HG02642 (cell line): ENCODE results near the gene PRDX1.
"Not testable (repeated sequence)": the region's sequence is repeated elsewhere in the genome, so short reads cannot be mapped to it uniquely, and the experiment has no call there.

Experiments
- ATAC-seq: cut with Tn5 transposase; IDR thresholded peaks from one replicate; pipeline ENCODE4 v1.9.1; 2021; ENCODE audit warnings: mild to moderate bottlenecking; ENCODE audit not compliant: unreplicated experiment, poor library complexity

Gene PRDX1

DNA sequence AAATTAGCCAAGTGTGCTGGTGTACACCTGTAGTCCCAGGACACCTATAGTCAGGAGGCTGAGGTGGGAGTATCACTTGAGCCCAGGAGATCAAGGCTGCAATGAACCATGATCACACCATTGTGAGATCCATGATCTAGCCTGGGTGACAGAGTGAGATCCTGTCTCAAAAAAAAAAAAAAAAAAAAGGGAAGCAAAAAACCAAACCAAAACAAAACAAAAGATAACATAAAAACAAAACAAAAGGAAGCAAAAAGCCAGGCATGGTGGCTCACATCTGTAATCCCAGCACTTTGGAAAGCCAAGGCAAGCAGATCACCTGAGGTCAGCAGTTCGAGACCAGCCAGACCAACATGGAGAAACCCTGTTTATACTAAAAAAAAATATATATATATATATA lies 19.5 kb upstream of the PRDX1 start:
- no peak for ATAC-seq

DNA sequence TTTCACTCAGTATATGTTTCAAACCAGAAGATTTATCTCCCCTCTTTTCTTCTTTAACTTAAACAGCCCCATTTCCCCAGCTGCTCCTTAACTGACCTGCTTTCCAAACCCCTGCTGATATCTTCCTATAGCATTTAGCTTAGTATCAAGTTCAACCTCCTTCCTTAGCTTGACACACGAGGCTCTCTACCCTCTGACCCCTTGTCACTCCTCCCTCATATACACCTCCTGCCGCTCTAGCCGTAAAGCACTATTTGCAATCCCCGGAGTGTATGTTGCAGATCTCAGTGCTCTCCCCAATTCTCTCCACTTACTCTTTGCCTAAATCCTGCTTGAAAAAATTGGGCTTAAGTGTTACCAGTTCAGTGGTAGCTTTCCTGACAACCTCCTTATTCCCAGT lies 15.2 kb upstream of the PRDX1 start:
- ATAC-seq: no peak

DNA sequence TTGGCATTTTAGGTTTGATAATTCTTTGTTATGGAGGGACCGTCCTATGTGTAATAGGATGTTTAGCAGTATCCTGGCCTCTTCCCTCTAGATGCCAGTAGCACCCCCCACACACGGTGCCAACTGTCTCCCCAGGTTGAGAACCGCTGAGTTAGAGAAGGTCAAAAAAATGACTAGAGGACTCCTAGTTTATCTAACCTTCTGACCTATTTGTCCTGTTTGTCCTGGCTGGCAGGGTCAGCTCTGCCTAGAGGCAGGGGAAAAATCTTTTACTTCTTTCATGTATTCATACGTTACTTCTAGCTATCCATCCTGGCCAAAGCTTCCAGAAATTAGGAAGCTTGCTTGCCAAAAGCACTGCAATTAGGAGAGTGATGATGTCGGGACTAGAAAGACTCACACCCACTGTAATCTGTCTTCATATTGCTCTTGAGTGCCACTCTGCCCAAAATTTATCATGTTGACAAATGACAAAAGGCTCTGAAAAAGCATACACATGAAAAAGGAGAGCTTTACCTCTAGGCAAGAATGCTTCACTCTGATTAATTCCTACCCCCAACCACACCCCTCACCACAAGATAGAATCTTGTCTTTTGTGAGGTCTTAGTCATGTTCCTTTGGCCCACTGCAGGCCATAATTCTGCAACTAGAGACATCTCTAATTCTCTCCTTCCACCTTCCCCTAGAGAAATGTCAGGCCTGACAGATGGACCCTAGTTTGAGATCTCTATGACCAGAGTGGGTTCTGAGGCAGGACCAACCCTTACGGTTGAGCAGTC lies 14.5 kb upstream of the PRDX1 start:
- no peak for ATAC-seq

DNA sequence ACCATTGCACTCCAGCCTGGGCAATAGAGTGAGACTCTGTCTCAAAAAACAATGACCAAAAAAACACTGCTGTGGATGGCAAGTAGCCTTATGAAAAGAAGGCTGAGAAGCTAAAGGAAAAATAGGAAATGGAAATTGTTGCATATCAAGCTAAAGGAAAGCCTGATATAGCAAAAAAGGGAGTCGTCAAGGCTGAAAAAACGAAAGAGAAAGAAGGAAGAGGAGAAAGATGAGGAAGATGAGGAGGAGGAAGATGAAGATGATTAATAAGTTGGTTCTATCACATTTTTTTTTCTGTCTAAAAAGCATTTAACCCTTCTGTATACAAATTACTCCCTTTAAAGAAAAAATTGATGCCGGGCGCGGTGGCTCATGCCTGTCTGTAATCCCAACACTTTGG lies 10.2 kb upstream of the PRDX1 start:
- no peak for ATAC-seq

DNA sequence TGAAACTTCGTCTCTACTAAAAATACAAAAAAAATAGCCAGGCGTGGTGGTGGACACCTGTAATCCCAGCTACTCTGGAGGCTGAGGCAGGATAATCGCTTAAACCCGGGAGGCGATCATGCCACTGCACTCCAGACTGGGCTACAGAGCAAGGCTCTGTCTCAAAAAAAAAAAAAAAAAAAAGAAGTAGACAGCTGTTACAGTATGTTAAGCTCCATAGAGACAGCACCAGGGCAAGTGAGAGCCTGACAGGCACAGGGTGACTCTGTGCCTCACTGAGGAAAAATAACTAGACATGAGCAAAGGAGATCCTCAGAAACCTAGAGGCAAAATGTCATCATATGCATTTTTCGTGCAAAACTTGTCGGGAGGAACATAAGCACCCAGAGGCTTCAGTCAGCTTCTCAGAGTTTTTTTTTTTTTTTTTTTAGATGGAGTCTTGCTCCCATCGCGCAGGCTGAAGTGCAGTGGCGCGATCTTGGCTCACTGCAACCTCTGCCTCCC lies 9.0 kb upstream of the PRDX1 start:
- ATAC-seq: no peak

DNA sequence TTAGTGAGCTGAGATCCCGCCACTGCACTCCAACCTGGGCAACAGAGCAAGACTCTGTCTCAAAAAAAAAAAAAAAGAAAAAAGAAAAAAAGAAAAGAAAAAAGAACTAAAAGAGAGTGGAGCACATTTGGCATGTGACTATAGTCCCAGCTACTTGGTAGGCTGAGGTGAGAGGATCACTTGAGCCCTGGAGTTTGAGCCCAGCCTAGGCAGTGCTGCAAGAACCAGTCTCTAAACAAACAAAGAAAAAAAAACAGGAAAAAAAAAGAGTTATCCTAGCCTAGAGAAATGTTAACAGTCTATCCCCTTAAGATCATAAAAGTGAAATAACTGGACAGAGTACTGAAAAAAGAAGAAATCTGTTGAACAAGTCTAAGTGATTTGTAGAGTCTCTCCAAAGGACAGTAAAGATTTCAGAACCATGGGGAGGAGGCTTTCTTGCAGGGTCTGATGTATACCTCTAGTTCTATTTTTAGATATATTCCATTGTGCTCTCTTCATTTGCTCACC lies 4.5 kb upstream of the PRDX1 start:
- ATAC-seq: no peak

DNA sequence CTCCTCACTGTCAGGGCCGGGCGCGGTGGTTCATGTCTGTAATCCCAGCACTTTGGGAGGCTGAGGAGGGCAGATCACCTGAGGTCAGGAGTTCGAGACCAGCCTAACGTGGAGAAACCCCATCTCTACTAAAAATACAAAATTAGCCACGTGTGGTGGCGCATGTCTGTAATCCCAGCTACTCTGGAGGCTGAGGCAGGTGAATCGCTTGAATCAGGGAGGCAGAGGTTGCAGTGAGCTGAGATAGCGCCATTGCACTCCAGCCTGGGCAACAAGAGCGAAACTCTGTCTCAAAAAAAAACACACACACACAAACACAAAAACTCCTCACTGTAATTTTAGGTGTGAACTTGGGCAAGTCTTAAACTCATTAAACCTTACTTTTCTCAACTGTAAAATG lies 2.3 kb upstream of the PRDX1 start:
- ATAC-seq: not testable (repeated sequence)

DNA sequence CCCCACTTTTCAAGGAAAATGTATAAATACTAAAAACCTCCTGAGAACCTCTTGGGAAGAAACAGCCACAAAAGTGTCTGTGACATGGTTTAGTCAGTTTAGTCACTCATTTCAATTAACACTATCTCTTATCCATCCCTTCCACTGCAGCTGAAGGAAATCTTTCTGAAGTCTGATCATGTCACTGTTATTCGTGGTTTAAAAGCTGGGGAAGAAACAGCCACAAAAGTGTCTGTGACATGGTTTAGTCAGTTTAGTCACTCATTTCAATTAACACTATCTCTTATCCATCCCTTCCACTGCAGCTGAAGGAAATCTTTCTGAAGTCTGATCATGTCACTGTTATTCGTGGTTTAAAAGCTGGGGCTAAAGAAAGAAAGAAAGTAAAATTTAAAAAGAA lies 1.8 kb upstream of the PRDX1 start:
- ATAC-seq: not testable (repeated sequence)

DNA sequence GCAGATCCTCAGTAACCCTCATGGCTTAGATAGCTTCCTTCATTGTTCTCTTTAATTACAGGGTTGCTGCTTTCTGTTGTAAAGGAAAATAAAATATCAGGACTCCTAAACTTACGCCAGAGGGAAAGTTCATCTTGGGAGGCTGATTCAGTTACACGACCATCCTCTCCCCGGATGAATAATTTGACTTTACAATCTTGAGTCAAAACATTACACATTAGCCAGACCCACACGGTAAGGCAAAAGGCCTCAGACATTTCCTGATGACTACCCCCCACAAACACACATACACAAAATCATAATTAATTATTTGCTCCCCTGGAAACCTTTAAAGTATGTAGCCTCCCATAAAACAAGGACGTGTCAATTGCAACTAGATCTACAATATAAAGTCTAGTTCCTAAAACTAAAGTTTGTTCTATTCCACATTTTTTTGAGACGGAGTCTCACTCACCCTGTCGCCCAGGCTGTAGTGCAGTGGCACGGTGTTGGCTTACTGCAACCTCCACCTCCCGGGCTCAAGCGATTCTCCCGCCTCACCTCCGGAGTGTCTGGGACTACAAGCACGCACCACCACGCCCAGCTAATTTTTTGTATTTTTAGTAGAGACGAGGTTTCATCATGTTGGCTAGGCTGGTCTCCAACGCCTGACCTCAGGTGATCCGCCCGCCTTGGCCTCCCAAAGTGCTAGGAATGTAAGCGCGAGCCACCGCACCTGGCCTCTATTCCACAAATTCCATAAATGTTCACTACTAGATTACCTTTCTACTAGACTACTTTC lies 830 bp upstream of the PRDX1 start:
- ATAC-seq: no peak

DNA sequence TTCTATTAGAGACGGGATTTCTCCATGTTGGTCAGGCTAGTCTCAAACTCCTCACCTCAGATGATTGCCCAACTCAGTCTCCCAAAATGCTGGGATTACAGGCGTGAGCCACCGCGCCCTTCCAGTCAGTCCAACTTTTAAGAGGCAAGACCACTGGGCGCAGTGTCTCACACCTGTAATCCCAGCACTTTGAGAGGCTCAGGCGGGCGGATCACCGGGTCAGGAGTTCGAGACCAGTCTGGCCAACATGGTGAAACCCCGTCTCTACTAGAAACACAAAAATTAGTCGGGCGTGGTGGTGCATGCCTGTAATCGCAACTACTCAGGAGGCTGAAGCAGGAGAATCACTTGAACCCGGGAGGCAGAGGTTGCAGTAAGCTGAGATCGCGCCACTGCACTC lies 1.9 kb downstream of the PRDX1 start:
- not testable (repeated sequence) for ATAC-seq

DNA sequence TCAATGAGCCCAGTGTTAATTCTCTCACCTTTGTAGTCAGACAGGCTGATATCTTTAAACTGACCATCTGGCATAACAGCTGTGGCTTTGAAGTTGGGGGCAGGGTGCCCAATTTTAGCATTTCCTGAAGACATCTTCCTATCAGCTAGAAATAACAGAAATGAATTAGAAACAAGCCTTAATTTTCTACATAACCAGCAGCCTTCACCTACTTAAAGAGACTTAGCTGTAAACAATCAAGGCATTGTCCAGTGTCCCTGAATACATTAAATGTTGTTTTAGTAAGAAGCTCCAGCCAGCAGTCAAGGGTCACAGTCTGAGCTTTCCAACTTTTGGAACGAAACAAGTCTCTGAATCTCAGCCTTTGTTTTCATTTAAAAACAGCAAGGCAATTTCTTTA lies 2.8 kb downstream of the PRDX1 start:
- no peak for ATAC-seq

DNA sequence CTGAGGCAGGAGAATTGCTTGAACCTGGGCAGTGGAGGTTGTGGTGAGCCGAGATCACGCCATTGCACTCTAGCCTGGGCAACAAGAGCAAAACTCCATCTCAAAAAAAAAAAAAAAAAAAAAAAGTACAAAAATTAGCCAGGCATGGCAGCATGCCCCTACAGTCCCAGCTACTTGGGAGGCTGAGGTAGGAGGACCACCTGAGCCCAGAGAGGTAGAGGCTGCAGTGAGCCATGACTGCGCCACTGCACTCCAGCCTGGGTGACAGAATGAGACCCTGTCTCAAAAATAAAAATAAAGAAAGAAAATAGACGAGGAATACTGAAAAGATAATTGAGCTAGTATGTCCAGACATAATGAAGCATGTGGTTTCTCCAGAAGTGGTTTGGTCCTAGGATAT lies 3.3 kb downstream of the PRDX1 start:
- ATAC-seq: not testable (repeated sequence)

DNA sequence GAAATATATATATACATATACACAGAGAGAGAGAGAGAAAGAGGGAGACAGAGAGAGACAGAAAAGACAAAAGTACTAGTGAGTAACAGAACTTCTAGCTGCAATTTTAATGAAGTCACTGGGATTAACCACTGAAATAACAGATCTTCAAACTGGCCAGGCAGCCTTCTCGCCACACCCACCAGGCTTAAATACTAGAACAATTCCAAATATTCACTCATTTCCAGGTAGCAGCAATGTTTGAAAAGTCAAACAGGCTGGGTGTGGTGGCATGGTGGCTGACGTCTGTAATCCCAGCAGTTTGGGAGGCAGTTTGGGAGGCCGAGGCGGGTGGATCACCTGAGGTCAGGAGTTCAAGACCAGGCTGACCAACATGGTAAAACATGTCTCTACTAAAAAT lies 5.2 kb downstream of the PRDX1 start:
- no peak for ATAC-seq

DNA sequence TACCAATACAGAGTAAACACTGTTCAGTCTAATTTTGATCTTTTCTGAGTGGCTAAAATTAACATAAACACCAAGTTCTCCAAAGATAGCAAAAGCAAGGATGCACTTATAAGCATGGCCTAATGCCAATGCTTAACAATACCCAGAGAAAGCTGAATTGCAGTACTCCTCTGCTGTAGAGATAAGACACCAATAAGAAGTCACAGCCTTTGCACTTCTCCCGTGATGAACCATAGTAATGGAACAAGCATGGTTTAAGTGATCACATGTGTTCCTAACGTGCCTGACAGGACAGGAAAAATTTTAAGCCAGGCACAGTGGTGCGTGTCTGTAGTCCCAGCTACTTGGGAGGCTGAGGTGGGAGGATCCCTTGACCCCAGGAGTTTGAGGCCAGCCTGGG lies 5.6 kb downstream of the PRDX1 start:
- no peak for ATAC-seq

DNA sequence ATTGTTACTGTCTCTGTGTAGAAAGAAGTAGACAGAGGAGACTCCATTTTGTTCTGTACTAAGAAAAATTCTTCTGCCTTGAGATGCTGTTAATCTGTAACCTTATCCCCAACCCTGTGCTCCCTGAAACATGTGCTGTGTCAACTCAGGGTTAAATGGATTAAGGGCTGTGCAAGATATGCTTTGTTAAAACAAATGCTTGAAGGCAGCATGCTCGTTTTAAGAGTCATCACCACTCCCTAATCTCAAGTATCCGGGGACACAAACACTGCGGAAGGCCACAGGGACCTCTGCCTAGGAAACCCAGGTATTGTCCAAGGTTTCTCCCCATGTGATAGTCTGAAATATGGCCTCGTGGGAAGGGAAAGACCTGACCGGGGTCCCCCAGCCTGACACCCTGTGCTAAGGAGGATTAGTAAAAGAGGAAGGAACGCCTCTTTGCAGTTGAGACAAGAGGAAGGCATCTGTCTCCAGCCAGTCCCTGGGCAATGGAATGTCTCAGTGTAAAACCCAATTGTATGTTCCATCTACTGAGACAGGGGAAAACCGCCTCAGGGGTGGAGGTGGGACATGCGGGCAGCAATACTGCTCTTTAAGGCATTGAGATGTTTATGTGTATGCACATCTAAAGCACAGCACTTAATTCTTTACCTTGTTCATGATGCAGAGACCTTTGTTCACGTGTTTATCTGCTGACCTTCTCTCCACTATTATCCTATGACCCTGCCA lies 8.0 kb downstream of the PRDX1 start:
- ATAC-seq: not testable (repeated sequence)

DNA sequence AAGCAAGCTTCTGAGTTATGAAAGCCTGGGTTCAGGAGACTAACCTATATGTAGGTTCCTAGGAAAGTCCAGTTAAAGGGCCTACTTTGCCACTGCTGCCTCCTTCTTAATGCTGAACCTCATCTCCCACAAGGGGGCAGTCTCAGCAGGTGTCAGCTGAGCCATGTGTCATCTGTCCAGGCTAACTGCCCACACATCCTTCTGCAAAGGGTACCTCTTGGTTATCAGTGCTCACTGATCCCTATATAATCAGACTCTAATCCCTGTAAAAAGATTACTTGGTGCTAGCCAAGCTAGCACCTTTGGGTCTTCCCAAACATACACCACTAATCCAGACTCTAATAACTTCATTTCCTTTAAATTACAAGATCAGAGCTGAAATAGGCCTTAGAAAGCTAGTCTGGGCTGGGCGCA lies 9.0 kb downstream of the PRDX1 start:
- no peak for ATAC-seq

DNA sequence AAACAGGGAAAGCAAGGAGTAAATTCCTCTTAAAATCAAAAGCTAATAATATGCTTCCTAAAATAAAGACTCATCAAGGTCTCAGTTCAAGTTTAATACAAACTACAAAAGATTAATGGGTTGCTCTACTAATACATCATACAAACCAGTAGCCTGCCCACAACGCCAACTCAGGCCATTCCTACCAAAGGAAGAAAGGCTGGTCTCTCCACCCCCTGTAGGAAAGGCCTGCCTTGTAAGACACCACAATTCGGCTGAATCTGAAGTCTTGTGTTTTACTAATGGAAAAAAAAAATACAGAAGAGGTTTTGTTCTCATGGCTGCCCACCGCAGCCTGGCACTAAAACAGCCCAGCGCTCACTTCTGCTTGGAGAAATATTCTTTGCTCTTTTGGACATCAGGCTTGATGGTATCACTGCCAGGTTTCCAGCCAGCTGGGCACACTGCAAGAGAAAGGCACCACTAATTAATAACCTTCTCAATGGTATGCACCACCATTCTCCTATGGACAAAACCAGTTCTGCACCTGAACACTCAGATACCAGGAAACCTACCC lies 10.6 kb downstream of the PRDX1 start:
- ATAC-seq: no peak

DNA sequence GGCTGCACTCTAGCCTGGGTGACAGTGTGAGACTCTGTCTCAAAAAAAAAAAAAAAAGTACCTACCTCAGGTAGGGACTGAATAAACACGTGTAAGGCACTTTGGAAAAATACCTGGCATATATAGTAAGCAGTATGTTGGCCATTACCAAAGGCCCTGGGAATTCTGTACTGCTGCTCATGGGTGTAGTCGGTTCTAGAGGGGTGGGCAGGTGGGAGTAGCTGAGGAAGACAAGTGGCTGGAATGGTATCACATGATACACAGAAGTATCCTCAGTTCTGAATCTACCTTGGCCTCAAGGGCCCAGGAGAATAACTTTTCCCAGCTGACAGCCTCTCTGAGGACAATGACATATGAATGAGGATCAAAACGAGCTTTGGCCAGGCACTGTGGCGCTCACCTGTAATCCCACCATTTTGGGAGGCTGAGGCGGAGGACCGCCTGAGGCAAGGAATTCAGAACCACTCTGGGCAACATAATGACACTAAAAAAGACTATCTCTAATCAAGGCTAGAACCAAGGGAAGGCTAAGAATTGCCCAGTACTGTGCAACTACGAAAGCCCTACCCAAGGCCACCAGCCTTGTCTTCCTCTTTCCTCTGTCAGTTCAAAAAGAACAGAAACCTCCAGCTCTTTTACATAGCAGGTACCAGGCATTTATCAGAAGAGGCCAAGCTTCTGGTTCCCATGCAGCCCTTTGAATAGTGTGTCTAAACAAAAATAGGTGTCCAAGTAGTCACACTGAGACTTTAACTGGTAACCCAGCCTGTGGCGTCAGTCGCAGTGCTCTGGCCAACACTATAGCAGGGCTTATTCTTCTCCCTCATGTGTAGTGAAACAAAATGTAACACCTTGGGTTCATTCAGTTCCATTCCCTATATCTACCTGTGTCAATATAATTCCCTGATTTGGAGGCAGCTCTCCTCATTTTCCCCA lies 11.4 kb downstream of the PRDX1 start:
- no peak for ATAC-seq
